WTC11 (cell line): ENCODE results near the gene SPINDOC.

Source experiments
- CBFB ChIP-seq: sonication (generic); formaldehyde crosslinking; IDR thresholded peaks from 2 replicates; pipeline ENCODE4 v1.8.1; 2022; ENCODE audit warnings: mild to moderate bottlenecking, low read depth, missing genetic modification reagents
- CREB1 ChIP-seq: sonication (generic); formaldehyde crosslinking; IDR thresholded peaks from 2 replicates; pipeline ENCODE4 v1.8.0; 2023; ENCODE audit warnings: mild to moderate bottlenecking, missing genetic modification reagents
- PRRX2 ChIP-seq: fragments of 250-450 bp; sonication (Bioruptor Pico); IDR thresholded peaks from 2 replicates; pipeline ENCODE4 v1.8.0; 2021; ENCODE audit warnings: mild to moderate bottlenecking
- TF ChIP-seq, protein P1 (sequence below): fragments of 200-600 bp; IDR thresholded peaks from 2 replicates; pipeline ENCODE4 v1.8.0; 2022; ENCODE audit warnings: antibody characterized with exemption
- TF ChIP-seq, protein P2 (sequence below): fragments of 250-450 bp; sonication (Bioruptor Pico); IDR thresholded peaks from 2 replicates; pipeline ENCODE4 v2.1.2; 2022; ENCODE audit warnings: mild to moderate bottlenecking, moderate library complexity
- TF ChIP-seq, protein P3 (sequence below): sonication (generic); formaldehyde crosslinking; conservative IDR thresholded peaks from 2 replicates; pipeline ENCODE4 v1.8.1; 2023; ENCODE audit warnings: mild to moderate bottlenecking, low read depth, missing genetic modification reagents, moderate library complexity
- TF ChIP-seq, protein P4 (sequence below): sonication (generic); formaldehyde crosslinking; IDR thresholded peaks from 2 replicates; pipeline ENCODE4 v1.8.1; 2023; ENCODE audit warnings: mild to moderate bottlenecking, missing genetic modification reagents
- TF ChIP-seq, protein P5 (sequence below): sonication (generic); formaldehyde crosslinking; IDR thresholded peaks from 2 replicates; pipeline ENCODE4 v1.8.1; 2022; ENCODE audit warnings: mild to moderate bottlenecking, moderate library complexity, missing genetic modification reagents

DNA sequence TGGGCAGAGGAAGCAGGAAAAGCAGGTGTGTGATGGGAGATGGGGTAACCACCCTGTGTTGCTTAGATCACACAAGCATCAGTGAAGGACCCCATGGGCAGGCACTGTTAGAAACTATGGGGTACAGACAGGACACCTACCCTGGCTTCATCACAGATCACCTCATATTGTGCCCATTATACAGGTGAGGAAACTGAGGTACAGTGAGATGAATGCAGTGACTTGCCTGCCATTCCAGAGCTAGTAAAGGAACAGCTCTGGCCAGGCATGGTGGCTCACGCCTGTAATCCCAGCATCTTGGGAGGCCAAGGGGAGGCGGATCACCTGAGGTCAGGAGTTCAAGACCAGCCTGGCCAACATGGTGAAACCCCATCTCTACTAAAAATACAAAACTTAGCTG lies 19.8 kb downstream of the SPINDOC start:
- TF ChIP-seq, protein P1, sequence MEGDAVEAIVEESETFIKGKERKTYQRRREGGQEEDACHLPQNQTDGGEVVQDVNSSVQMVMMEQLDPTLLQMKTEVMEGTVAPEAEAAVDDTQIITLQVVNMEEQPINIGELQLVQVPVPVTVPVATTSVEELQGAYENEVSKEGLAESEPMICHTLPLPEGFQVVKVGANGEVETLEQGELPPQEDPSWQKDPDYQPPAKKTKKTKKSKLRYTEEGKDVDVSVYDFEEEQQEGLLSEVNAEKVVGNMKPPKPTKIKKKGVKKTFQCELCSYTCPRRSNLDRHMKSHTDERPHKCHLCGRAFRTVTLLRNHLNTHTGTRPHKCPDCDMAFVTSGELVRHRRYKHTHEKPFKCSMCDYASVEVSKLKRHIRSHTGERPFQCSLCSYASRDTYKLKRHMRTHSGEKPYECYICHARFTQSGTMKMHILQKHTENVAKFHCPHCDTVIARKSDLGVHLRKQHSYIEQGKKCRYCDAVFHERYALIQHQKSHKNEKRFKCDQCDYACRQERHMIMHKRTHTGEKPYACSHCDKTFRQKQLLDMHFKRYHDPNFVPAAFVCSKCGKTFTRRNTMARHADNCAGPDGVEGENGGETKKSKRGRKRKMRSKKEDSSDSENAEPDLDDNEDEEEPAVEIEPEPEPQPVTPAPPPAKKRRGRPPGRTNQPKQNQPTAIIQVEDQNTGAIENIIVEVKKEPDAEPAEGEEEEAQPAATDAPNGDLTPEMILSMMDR, result no peak
- TF ChIP-seq, protein P2, sequence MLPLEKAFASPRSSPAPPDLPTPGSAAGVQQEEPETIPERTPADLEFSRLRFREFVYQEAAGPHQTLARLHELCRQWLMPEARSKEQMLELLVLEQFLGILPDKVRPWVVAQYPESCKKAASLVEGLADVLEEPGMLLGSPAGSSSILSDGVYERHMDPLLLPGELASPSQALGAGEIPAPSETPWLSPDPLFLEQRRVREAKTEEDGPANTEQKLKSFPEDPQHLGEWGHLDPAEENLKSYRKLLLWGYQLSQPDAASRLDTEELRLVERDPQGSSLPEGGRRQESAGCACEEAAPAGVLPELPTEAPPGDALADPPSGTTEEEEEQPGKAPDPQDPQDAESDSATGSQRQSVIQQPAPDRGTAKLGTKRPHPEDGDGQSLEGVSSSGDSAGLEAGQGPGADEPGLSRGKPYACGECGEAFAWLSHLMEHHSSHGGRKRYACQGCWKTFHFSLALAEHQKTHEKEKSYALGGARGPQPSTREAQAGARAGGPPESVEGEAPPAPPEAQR (CRISPR knock-in tag), result no peak
- TF ChIP-seq CBFB (CRISPR knock-in tag) (no peak), CREB1 (no peak), PRRX2 (CRISPR knock-in tag) (no peak)
- TF ChIP-seq, protein P3, sequence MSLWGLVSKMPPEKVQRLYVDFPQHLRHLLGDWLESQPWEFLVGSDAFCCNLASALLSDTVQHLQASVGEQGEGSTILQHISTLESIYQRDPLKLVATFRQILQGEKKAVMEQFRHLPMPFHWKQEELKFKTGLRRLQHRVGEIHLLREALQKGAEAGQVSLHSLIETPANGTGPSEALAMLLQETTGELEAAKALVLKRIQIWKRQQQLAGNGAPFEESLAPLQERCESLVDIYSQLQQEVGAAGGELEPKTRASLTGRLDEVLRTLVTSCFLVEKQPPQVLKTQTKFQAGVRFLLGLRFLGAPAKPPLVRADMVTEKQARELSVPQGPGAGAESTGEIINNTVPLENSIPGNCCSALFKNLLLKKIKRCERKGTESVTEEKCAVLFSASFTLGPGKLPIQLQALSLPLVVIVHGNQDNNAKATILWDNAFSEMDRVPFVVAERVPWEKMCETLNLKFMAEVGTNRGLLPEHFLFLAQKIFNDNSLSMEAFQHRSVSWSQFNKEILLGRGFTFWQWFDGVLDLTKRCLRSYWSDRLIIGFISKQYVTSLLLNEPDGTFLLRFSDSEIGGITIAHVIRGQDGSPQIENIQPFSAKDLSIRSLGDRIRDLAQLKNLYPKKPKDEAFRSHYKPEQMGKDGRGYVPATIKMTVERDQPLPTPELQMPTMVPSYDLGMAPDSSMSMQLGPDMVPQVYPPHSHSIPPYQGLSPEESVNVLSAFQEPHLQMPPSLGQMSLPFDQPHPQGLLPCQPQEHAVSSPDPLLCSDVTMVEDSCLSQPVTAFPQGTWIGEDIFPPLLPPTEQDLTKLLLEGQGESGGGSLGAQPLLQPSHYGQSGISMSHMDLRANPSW (CRISPR knock-in tag), result no peak
- TF ChIP-seq, protein P4, sequence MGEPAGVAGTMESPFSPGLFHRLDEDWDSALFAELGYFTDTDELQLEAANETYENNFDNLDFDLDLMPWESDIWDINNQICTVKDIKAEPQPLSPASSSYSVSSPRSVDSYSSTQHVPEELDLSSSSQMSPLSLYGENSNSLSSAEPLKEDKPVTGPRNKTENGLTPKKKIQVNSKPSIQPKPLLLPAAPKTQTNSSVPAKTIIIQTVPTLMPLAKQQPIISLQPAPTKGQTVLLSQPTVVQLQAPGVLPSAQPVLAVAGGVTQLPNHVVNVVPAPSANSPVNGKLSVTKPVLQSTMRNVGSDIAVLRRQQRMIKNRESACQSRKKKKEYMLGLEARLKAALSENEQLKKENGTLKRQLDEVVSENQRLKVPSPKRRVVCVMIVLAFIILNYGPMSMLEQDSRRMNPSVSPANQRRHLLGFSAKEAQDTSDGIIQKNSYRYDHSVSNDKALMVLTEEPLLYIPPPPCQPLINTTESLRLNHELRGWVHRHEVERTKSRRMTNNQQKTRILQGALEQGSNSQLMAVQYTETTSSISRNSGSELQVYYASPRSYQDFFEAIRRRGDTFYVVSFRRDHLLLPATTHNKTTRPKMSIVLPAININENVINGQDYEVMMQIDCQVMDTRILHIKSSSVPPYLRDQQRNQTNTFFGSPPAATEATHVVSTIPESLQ, result no peak
- TF ChIP-seq, protein P5, sequence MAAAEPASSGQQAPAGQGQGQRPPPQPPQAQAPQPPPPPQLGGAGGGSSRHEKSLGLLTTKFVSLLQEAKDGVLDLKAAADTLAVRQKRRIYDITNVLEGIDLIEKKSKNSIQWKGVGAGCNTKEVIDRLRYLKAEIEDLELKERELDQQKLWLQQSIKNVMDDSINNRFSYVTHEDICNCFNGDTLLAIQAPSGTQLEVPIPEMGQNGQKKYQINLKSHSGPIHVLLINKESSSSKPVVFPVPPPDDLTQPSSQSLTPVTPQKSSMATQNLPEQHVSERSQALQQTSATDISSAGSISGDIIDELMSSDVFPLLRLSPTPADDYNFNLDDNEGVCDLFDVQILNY, result no peak
